ENCODE results near the gene SLC2A5.

SLC2A5 gene

GRCh38 chr1:9059891-9060744, 9.3 kb downstream of the SLC2A5 start:
- no peak for DNase-seq

- no peak for DNase-seq
These were observed 11.0 kb downstream of the SLC2A5 start for GRCh38 chr1:9058465-9058864.

- DNase-seq: no peak
These were observed 11.6 kb downstream of the SLC2A5 start for GRCh38 chr1:9057851-9058250.

DNA sequence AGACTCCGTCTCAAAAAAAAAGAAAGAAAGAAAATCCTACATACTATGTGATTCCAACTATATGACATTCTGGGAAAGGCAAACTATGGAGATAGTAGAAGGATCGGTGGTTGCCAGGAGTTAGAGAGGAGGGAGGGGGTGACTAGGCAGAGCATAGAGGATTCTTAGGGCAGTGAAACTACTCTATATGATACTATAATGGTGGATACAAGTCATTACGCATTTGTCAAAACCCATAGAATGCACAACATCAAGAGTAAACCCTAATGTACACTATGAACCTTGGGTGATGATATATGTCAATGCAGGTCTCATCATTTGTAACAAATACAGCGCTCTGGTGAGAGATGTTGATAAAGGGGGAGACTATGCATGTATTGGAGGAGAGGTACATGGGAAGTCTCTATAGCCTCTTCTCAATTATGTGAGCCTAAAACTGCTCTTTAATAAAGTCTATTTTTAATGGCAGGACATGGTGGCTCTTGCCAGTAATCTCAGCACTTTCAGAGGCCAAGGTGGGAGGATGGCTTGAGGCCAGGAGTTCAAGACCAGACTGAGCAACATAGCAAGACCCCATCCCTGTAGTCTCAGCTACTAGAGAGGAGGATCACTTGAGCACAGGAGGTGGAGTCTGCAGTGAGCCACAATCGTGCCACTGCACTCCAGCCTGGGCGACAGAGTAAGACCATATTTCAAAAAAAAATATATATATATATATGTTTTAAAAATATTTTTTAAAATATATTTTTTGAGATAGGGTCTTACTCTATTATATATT, 17.0 kb downstream of the SLC2A5 start:
- DNase-seq: no peak

GRCh38 chr1:9051379-9051778, 18.1 kb downstream of the SLC2A5 start:
- no peak for DNase-seq

GRCh38 chr1:9050803-9051202, 18.6 kb downstream of the SLC2A5 start:
- DNase-seq: no peak

GRCh38 chr1:9048551-9048950, 20.9 kb downstream of the SLC2A5 start:
- no peak for DNase-seq

DNA sequence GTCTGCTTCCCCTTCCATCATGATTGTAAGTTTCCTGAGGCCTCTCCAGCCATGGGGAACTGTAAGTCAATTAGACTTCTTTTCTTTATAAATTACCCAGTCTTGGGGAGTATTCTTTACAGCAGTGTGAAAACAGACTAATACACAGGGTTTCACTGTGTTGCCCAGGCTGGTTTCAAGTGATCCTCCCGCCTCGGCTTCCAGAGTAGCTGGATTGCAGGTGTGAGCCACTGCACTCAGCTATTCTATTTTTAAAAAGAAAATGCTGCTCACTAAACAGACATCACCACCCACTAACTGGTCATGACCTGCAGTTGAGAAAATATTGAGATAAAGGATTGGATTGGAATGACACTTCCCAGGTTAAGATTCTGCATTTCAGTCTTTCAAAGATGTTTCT, 22.4 kb downstream of the SLC2A5 start:
- no peak for DNase-seq

- DNase-seq: no peak
These were observed 23.4 kb downstream of the SLC2A5 start for GRCh38 chr1:9045861-9046510.

DNA sequence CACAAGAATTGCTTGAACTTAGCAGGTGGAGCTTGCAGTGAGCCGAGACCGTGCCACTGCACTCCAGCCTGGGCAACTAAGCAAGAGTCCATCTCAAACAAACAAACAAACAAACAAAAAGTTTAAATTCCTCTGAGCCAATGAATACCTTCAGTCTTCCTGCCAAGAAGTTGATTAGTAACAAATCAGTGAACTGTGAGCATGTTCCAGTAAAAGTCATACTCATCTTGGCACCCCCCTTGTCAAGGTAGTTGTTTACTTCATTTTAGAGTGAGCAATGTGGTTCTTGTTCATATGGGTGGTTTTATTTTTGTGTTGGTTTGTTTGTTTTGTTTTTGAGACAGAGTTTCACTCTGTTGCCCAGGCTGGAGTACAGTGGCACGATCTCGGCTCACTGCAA, 25.2 kb downstream of the SLC2A5 start:
- DNase-seq: no peak

- no peak for DNase-seq
These were observed 27.2 kb downstream of the SLC2A5 start for GRCh38 chr1:9042272-9042671.

DNA sequence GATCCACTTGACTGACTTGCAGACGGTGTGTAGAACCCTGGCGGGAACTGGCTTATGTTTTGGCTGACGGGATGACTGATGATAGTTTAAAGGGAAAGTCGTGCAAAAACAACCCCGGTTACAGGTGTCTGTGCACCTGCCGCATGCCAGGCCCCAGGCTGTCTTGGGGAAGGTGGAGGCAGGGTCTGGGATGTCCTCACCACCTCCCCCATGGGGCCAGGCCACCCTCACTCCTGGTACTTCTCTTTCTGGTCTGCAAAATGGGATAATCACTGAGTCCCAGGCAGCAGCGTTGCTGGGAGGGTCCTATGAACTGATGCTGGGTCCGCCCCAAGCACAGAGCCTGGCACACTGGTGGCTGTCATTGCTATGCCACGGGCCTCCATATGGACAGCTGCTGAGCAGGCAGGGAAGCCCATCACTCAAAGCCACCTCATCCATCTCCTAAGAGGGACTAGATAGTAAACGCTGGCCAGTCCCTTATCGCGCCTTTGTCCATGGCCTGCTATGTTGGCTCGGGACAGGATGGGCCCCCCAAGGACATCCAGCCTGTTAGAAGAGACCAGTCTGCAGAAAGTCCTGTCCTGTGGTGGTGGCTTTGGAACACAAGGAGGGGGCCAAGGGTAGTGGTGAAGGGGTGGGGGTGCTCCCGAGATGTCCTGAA, 28.2 kb downstream of the SLC2A5 start:
- no peak for DNase-seq

DNA sequence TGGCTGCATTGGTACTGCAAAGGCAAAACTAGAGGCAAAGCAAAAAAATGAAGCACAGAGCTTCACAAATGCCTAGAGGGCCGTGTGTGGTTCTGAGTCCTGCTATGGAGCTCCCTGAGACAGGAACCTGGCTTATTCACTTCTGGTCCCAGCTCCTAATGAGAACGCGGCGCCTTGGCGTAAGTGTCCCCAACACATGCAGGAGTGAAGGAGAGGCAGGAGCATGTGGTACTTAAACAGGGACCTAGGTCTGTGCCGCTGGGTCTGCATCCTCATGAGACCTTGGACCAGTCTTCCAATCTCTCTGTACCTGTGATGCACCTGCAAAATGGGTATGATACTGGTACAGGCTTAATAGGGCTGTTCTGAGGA, 28.8 kb downstream of the SLC2A5 start:
- no peak for DNase-seq

DNA sequence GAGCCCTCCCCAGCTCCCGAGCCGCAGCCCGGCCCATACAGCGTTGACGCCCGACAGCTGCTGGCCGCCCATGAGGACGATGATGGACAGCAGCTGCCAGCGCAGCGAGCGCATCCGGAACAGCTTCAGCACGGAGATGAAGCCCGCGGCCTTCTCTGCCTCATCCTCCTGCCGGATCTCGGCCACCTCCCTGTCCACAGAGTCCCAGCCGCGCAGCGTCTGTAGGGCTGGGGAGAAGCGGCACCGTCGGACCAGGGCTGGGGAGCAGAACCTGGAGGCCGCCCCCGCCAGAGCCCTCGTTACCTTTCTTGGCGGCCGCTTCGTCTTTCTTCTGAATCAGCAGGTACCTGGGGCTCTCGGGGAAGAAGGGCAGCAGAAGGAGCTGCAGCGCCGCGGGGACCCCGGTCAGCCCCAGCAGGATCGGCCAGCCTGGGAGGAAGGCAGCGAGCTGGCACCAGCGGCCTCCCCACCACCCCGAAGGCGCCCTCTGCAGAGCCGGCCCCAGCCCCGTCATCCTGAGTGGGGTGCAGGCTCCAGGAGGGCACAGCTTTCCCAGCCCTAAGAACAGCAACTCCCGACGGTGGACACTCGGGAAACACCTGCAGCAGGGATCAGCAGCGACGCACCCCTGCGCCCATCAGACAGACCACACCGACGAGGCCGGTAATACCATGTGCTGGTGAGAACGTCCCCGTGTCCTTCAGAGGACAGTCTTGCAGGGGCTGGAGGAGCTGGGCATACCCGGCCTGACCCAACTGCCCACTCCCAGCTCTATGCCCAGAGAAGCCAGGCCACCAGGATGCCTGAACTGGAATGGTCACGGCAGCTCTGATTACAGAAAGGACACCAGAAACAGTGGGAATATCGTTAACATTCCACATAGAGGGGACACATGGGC, 29.4 kb downstream of the SLC2A5 start:
- DNase-seq: no peak

GRCh38 chr1:9038881-9039760, 30.3 kb downstream of the SLC2A5 start:
- no peak for DNase-seq

DNA sequence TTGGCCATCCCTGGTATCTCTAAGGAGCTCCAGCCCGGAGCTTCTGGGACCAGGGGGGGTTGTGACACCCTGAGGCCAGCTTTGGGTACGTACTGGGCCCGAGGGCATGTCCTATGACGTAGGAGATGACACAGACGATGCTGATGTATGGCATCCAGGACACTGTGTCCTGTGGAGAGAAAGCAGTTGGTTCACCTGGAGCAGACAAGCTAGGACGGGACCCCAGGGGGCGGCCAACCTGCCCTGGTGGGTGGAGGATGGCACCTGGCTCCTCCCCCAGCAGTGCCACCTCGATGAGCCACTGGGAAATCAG, 31.1 kb downstream of the SLC2A5 start:
- no peak for DNase-seq

- DNase-seq: no peak
These were observed 31.7 kb downstream of the SLC2A5 start for GRCh38 chr1:9037476-9038337.

GRCh38 chr1:9035226-9035625, 34.2 kb downstream of the SLC2A5 start:
- DNase-seq: no peak

- no peak for DNase-seq
These were observed 36.1 kb downstream of the SLC2A5 start for GRCh38 chr1:9033363-9033762.

Data from NCI-H1092 treated with DMSO at 0.1 percent for 48 hours (cell line).